Erythroblast (primary cell): Measurements from ENCODE around the gene PTPRCAP.

Experiments used
- GATA1 ChIP-seq: IDR thresholded peaks from 2 replicates; pipeline ENCODE4 v1.6.1; 2011; ENCODE audit warnings: low read depth, mild to moderate bottlenecking, control low read depth, low read length, moderate library complexity
- POLR2A ChIP-seq: IDR thresholded peaks from 2 replicates; pipeline ENCODE4 v1.6.1; 2011; ENCODE audit warnings: mild to moderate bottlenecking, low read length

GRCh38 chr11:67437809-67438157 lies 301 bp upstream of the PTPRCAP start:
- TF ChIP-seq POLR2A (no peak), GATA1 (no peak)
